ENCODE measurements around the gene SMIM1. TPM values are rescaled to one million over a fixed set of nuclear protein-coding genes. Genes with fewer than 3 reads are reported as not detected.

Gene SMIM1
- total RNA-seq, 1 donor from 2014 or later: 10.8 TPM

DNA sequence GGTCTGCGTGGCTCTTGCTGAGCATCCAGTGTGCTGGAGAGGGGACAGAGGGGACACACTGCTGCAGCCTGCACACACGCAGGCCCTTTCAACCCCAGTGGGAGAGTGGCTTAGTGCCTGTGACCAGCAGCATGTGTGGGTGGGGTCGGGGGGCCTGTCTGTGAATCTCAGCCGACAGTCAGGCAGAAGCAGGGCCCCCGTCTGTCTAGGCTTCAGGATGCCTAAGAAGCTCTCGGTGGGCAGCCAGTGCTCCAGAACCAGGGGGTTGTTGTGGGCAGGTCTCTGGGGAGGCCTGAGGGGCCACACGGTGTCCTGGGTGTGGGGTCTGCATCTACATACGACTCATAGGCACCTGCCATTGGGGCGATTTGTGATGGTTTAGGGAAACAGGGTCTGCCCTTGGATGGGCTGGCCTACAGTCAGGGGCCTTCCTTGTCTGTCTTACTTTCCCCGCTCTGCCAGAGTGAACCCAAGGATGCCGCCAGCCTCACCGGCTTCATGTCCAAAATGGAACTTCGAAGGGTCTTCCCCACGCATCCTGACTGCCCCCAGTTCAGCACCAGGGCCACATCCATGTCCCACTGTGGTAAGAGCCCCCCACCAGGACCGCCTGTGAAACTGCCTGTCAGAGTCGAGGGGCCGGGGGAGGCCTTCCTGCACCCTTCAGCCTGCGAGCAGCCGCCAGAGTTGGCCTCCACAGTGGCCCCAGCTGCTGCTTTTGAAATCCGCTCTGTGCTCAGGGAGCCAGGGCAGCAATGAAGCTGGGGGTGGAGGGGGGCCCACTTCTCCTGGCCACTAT lies 18.7 kb upstream of the SMIM1 start:
- Mint-ChIP-seq H3K27ac (no peak overlapping the region), H3K36me3 (ENCODE audit: insufficient read depth) (no peaks in the 10 kb centered on the region), H3K27me3 (peaks cover 39% of the 10 kb centered on the region), H3K9me3 (ENCODE audit: low read depth) (no peaks in the 10 kb centered on the region), H3K4me3 (ENCODE audit: low read depth) (no peak overlapping the region), H3K4me1 (ENCODE audit: low read depth) (peaks cover 5% of the 10 kb centered on the region)
- TF ChIP-seq, protein P1, sequence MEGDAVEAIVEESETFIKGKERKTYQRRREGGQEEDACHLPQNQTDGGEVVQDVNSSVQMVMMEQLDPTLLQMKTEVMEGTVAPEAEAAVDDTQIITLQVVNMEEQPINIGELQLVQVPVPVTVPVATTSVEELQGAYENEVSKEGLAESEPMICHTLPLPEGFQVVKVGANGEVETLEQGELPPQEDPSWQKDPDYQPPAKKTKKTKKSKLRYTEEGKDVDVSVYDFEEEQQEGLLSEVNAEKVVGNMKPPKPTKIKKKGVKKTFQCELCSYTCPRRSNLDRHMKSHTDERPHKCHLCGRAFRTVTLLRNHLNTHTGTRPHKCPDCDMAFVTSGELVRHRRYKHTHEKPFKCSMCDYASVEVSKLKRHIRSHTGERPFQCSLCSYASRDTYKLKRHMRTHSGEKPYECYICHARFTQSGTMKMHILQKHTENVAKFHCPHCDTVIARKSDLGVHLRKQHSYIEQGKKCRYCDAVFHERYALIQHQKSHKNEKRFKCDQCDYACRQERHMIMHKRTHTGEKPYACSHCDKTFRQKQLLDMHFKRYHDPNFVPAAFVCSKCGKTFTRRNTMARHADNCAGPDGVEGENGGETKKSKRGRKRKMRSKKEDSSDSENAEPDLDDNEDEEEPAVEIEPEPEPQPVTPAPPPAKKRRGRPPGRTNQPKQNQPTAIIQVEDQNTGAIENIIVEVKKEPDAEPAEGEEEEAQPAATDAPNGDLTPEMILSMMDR (IDR thresholded peaks at IDR 0.05; ENCODE audit: unreplicated experiment): no peak
- DNase-seq (ENCODE audit: low spot score, unreplicated experiment): no peak

DNA sequence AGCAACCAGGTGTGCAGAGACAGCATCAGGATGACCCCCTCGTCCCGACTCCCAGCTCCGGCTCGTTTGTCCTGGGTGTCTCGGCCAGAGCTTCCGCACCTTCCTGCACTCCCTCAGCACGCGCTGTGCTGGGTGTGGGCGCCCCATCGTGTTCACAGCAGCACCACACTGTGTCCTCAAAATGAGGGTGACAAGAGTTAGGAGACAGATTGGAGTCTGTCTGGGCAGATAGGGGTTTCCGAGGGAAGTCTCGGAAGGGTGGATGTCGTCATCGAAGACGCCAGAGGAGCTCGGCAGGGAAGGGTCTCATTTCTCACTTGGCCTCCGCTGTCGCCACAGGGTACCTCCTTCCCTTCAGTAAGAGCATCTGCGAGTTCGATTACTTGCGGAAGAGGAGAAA lies 16.2 kb upstream of the SMIM1 start:
- no peak overlapping the region for H3K27ac Mint-ChIP-seq
- H3K4me1 Mint-ChIP-seq (ENCODE audit: low read depth): no peaks in the 10 kb centered on the region
- DNase-seq (ENCODE audit: low spot score, unreplicated experiment): no peak
- H3K9me3 Mint-ChIP-seq (ENCODE audit: low read depth): peaks cover 5% of the 10 kb centered on the region
- H3K27me3 Mint-ChIP-seq: peaks cover 39% of the 10 kb centered on the region
- TF ChIP-seq, protein P1 (IDR thresholded peaks at IDR 0.05; ENCODE audit: unreplicated experiment): no peak
- no peaks in the 10 kb centered on the region for H3K36me3 Mint-ChIP-seq (ENCODE audit: insufficient read depth)
- no peak overlapping the region for H3K4me3 Mint-ChIP-seq (ENCODE audit: low read depth)

DNA sequence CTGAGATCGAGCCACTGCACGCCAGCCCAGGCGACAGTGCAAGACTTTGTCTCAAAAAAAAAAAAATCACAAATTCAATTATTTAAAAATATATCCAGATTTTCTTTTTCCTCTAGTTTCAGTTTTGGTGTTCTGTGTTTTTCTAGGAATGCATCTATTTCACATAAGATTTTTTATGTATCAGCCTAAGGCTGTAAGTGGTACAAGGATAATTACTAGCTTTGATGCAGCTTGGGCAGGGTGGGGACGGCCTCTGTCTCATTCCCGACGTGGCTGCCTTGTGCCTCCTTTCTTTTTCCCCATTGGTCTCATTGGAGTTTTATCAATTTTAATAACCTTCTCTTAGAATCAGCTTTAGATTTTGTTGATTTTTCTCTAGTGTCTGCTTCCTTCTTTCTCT lies 13.4 kb upstream of the SMIM1 start:
- DNase-seq (ENCODE audit: low spot score, unreplicated experiment): no peak
- no peak overlapping the region for H3K27ac Mint-ChIP-seq
- H3K27me3 Mint-ChIP-seq: peaks cover 36% of the 10 kb centered on the region
- peaks cover 5% of the 10 kb centered on the region for H3K9me3 Mint-ChIP-seq (ENCODE audit: low read depth)
- TF ChIP-seq, protein P1 (IDR thresholded peaks at IDR 0.05; ENCODE audit: unreplicated experiment): no peak
- H3K4me3 Mint-ChIP-seq (ENCODE audit: low read depth): no peak overlapping the region
- H3K36me3 Mint-ChIP-seq (ENCODE audit: insufficient read depth): no peaks in the 10 kb centered on the region
- H3K4me1 Mint-ChIP-seq (ENCODE audit: low read depth): no peaks in the 10 kb centered on the region

DNA sequence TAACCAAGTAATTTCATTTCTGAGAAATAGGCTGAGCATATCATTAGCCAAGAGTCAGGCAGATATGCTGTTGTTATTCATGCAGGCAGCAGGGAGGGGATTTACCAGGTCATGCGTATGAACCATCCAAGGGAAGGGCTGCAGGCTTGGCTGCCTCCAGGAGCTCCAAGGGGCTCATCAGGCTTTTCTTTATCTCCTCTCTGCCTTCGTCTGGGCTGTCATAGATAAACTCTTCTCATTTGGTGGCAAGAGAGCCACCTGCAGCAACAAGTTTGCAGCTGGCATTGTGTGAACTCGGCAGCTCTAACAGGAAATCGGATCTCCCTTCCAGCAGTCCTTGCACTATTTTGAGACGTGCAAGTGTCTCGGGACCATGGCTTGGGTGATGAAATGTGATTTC lies 12.8 kb upstream of the SMIM1 start:
- H3K27me3 Mint-ChIP-seq: peaks cover 40% of the 10 kb centered on the region
- TF ChIP-seq, protein P1 (IDR thresholded peaks at IDR 0.05; ENCODE audit: unreplicated experiment): no peak

DNA sequence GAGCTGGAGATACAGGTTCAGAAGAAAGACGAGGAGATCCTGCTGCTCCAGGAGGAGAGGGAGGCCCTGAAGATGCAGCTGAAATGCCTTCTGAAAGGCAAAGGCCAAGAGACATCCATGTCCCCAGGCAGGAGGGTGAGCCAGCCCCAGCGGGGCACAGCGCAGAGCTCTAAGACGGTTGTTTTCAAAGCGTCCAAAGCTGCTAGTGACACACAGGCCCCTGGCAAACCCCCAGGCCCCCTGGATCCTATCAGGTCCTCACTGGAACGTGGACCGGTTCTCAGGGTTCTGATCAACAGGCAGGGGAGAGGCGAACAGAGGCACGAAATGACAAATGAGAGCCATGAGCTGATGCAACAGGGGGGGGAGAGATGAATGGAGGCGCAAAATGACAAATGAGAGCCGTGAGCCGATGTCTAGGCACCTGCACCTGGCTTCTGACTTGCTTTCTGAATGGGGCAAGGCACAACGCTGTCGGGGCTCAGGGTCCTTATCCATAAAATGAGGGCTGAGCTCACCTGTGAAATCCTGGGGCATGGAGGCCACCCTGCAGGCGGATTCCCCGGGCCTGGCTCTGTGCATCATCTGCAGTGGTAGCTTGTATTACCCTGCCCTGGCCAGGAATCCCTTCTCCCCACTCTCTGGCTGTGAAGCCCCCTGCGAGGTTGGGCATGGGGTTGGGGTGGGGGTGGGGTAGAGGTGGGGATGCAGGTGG lies 11.1 kb upstream of the SMIM1 start:
- H3K27ac Mint-ChIP-seq: no peak overlapping the region
- H3K9me3 Mint-ChIP-seq (ENCODE audit: low read depth): peaks cover 5% of the 10 kb centered on the region
- H3K36me3 Mint-ChIP-seq (ENCODE audit: insufficient read depth): no peaks in the 10 kb centered on the region
- DNase-seq (ENCODE audit: low spot score, unreplicated experiment): no peak
- TF ChIP-seq, protein P1 (IDR thresholded peaks at IDR 0.05; ENCODE audit: unreplicated experiment): no peak
- no peak overlapping the region for H3K4me3 Mint-ChIP-seq (ENCODE audit: low read depth)
- H3K4me1 Mint-ChIP-seq (ENCODE audit: low read depth): no peaks in the 10 kb centered on the region
- peaks cover 40% of the 10 kb centered on the region for H3K27me3 Mint-ChIP-seq

More for the DNA sequence above, 12.8 kb upstream of the SMIM1 start:
- Mint-ChIP-seq H3K4me1 (ENCODE audit: low read depth) (no peaks in the 10 kb centered on the region), H3K4me3 (ENCODE audit: low read depth) (no peak overlapping the region), H3K9me3 (ENCODE audit: low read depth) (peaks cover 5% of the 10 kb centered on the region), H3K36me3 (ENCODE audit: insufficient read depth) (no peaks in the 10 kb centered on the region), H3K27ac (no peak overlapping the region)
- no peak for DNase-seq (ENCODE audit: low spot score, unreplicated experiment)

Measured in progenitor cell of endocrine pancreas (in vitro differentiated cells).